Measurements from ENCODE around the gene IL6R.

IL6R gene

GRCh38 chr1:154404984-154405746 is at the start of gene IL6R:
TSS of gene IL6R (plus strand) at chr1:154405343. CDS start at chr1:154405630, 287 bp downstream.
- TF ChIP-seq ZNF565 (CRISPR knock-in tag; conservative IDR thresholded peaks at IDR 0.05; ENCODE audit: low read depth) (no peak), ZFP3 (CRISPR knock-in tag; IDR thresholded peaks at IDR 0.05) (no peak), OSR1 (CRISPR knock-in tag; IDR thresholded peaks at IDR 0.05) (no peak), ZC3H10 (CRISPR knock-in tag; IDR thresholded peaks at IDR 0.05) (no peak), ARNTL (CRISPR knock-in tag; IDR thresholded peaks at IDR 0.05; ENCODE audit: borderline replicate concordance, low read depth) (no peak), PPARA (CRISPR knock-in tag; IDR thresholded peaks at IDR 0.05; ENCODE audit: borderline replicate concordance) (no peak), TOX (CRISPR knock-in tag; IDR thresholded peaks at IDR 0.05; ENCODE audit: borderline replicate concordance) (no peak), SNAI2 (CRISPR knock-in tag; IDR thresholded peaks at IDR 0.05) (no peak), ESRRG (CRISPR knock-in tag; IDR thresholded peaks at IDR 0.05) (no peak), BACH2 (CRISPR knock-in tag; IDR thresholded peaks at IDR 0.05; ENCODE audit: borderline replicate concordance) (no peak), RARB (CRISPR knock-in tag; IDR thresholded peaks at IDR 0.05) (no peak), CSRNP3 (CRISPR knock-in tag; IDR thresholded peaks at IDR 0.05) (no peak), GLIS3 (CRISPR knock-in tag; IDR thresholded peaks at IDR 0.05) (no peak), POU6F1 (CRISPR knock-in tag; IDR thresholded peaks at IDR 0.05; ENCODE audit: borderline replicate concordance, low read depth) (no peak), ZNF8 (CRISPR knock-in tag; IDR thresholded peaks at IDR 0.05) (no peak), ZFP30 (CRISPR knock-in tag; IDR thresholded peaks at IDR 0.05) (no peak), ISL1 (CRISPR knock-in tag; IDR thresholded peaks at IDR 0.05) (no peak), ZNF70 (CRISPR knock-in tag; IDR thresholded peaks at IDR 0.05) (no peak)
- peak; percentile 91 for ATAC-seq

- TF ChIP-seq ZNF70 (CRISPR knock-in tag; IDR thresholded peaks at IDR 0.05): no peak
- TF ChIP-seq BACH2 (CRISPR knock-in tag; IDR thresholded peaks at IDR 0.05; ENCODE audit: borderline replicate concordance): no peak
- no peak for TF ChIP-seq CSRNP3 (CRISPR knock-in tag; IDR thresholded peaks at IDR 0.05)
- TF ChIP-seq PPARA (CRISPR knock-in tag; IDR thresholded peaks at IDR 0.05; ENCODE audit: borderline replicate concordance): no peak
- no peak for TF ChIP-seq CREB5 (CRISPR knock-in tag; IDR thresholded peaks at IDR 0.05; ENCODE audit: low read depth)
- TF ChIP-seq ZNF8 (CRISPR knock-in tag; IDR thresholded peaks at IDR 0.05): no peak
- no peak for TF ChIP-seq PATZ1 (CRISPR knock-in tag; IDR thresholded peaks at IDR 0.05; ENCODE audit: borderline replicate concordance)
- TF ChIP-seq ZFP3 (CRISPR knock-in tag; IDR thresholded peaks at IDR 0.05): no peak
- no peak for TF ChIP-seq ARNTL (CRISPR knock-in tag; IDR thresholded peaks at IDR 0.05; ENCODE audit: borderline replicate concordance, low read depth)
- TF ChIP-seq ZC3H10 (CRISPR knock-in tag; IDR thresholded peaks at IDR 0.05): no peak
- no peak for TF ChIP-seq ESRRG (CRISPR knock-in tag; IDR thresholded peaks at IDR 0.05)
- TF ChIP-seq SNAI2 (CRISPR knock-in tag; IDR thresholded peaks at IDR 0.05): no peak
- no peak for TF ChIP-seq TOX (CRISPR knock-in tag; IDR thresholded peaks at IDR 0.05; ENCODE audit: borderline replicate concordance)
- TF ChIP-seq GLIS3 (CRISPR knock-in tag; IDR thresholded peaks at IDR 0.05): no peak
- no peak for TF ChIP-seq POU6F1 (CRISPR knock-in tag; IDR thresholded peaks at IDR 0.05; ENCODE audit: borderline replicate concordance, low read depth)
- no peak for TF ChIP-seq ZFP30 (CRISPR knock-in tag; IDR thresholded peaks at IDR 0.05)
- TF ChIP-seq ZNF565 (CRISPR knock-in tag; conservative IDR thresholded peaks at IDR 0.05; ENCODE audit: low read depth): no peak
Measured at GRCh38 chr1:154358519-154358918, 46.6 kb upstream of the IL6R start.

More at GRCh38 chr1:154358519-154358918, 46.6 kb upstream of the IL6R start:
- no peak for ATAC-seq

All from SK-N-SH treated with all-trans-retinoic acid at 6 μM for 48 hours (cell line).